Lower leg skin (tissue), 4 donors: Measurements from ENCODE around the gene P3H3. TPM values are rescaled to one million over a fixed set of nuclear protein-coding genes. Genes with fewer than 3 reads are reported as not detected.

Experiments used
- DNase-seq, 2 donors: peaks; one replicate each; pipeline ENCODE4 v3.0.0-alpha.2; 2019; ENCODE audit warnings: low spot score in 2 of 2
- H3K4me3 ChIP-seq: fragments of 200-600 bp; sonication (generic); 2 replicates; pipeline ENCODE4 v1.5.1; 2017; ENCODE audit warnings: mild to moderate bottlenecking, low read depth; ENCODE audit not compliant: poor library complexity, severe bottlenecking
- POLR2A ChIP-seq, 2 donors: fragments of 450-650 bp; IDR thresholded peaks; one replicate each; pipeline ENCODE4 v1.6.1; 2016 to 2017; ENCODE audit warnings: antibody characterized with exemption in 2 of 2, mild to moderate bottlenecking in 1 of 2, moderate library complexity in 1 of 2
- WGBS, 2 donors: methylation state at CpG; one replicate each; pipeline ENCODE4 v1.1.5; 2018; 5-methylcytosine and 5-hydroxymethylcytosine counted together
- intact Hi-C: fragments of 100-400 bp; cut with DNase I; formaldehyde crosslinking; loops from one replicate; pipeline ENCODE4 v1.15.0; 2023; ENCODE audit warnings: low total_unique reads
- total RNA-seq, 4 donors: library from RNA; depleted of rRNA; stranded (reverse); fragments of >200 nt; gene quantifications; one replicate each; pipeline ENCODE4 v1.1.0, GENCODE V29; 2016
- TF ChIP-seq, protein P1 (sequence below), 3 donors: fragments of 450-650 bp; IDR thresholded peaks; one replicate each; pipeline ENCODE4 v1.5.1; 2016; ENCODE audit warnings: antibody characterized with exemption in 3 of 3, mild to moderate bottlenecking in 3 of 3, moderate library complexity in 2 of 3

P3H3 gene
- total RNA-seq, 4 donors from 2014 or later = 8.8 to 18.2 (median 11.8) TPM

DNA sequence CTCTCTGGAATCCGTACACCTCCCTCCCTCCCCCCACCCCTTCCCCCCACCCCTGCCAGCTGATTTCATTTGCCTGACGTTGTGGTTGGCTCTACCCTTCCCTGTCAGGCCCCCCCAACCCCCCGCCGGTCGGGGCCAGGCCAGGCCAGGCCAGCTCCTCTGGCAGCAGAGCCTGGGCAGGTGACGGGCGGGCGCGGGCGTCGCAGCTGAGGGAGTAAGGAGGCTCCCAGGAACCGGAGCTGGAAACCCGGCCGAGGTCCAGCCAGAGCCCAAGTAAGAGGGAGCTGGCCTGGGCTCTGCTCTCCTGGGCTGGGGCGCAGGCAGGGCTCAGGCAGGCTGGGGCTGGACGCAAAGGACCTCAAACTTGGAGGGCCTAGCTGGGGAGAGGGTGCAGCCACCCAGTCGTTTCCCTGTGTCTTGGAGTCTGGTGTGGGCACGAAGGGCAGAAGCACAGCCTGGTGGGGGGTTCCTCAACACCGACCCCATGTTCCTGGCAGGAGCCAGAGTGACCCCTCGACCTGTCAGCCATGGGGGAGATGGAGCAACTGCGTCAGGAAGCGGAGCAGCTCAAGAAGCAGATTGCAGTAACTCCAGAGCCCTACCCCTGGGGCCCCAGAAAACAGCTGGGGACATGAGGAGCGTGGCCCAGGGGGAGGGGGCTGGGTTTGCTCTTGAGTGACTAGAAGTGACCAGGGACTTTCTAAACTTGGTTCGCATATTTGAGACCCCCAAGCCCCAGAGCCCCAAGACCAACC, 12.7 kb downstream of the P3H3 start, which contains the start of gene GNB3:
Gene GNB3 (plus strand): TSS at position 165 of the 755 bp plus-strand sequence. CDS start 363 bp downstream, at position 528.
- DNase-seq = no peak
- no peak for TF ChIP-seq POLR2A (IDR thresholded peaks at IDR 0.05)
- TF ChIP-seq, protein P1, sequence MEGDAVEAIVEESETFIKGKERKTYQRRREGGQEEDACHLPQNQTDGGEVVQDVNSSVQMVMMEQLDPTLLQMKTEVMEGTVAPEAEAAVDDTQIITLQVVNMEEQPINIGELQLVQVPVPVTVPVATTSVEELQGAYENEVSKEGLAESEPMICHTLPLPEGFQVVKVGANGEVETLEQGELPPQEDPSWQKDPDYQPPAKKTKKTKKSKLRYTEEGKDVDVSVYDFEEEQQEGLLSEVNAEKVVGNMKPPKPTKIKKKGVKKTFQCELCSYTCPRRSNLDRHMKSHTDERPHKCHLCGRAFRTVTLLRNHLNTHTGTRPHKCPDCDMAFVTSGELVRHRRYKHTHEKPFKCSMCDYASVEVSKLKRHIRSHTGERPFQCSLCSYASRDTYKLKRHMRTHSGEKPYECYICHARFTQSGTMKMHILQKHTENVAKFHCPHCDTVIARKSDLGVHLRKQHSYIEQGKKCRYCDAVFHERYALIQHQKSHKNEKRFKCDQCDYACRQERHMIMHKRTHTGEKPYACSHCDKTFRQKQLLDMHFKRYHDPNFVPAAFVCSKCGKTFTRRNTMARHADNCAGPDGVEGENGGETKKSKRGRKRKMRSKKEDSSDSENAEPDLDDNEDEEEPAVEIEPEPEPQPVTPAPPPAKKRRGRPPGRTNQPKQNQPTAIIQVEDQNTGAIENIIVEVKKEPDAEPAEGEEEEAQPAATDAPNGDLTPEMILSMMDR (IDR thresholded peaks at IDR 0.05) = no peak
- 68 to 78% methylated on average over 19 to 21 of the region's 24 CpGs for WGBS, 2 donors
- H3K4me3 ChIP-seq = no peak within 1 kb of the TSS
- intact Hi-C loops = no loop called here

DNA sequence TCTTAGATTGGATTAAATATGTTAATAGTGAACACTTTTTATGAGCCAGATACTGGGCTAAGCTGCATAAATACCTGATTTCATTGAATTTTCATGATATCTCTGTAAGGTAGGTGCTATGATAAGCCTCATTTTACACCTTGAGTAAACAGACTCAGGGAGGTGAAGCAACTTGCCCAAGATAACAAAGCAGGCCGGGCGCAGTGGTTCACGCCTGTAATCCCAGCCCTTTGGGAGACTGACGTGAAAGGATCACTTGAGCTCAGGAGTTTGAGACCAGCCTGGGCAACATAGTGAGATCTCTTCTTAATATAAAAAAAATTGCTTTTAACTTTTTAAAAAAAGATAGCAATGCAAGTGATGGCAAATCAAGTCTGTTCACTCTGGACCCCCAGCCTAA, 13.9 kb downstream of the P3H3 start:
- TF ChIP-seq, protein P1 (IDR thresholded peaks at IDR 0.05) = no peak
- TF ChIP-seq POLR2A (IDR thresholded peaks at IDR 0.05) = no peak
- DNase-seq = no peak
- no peak overlapping the region for H3K4me3 ChIP-seq
- intact Hi-C loops = no loop called here
- WGBS, 2 donors = 89 to 92% methylated on average over 4 of the region's 4 CpGs

DNA sequence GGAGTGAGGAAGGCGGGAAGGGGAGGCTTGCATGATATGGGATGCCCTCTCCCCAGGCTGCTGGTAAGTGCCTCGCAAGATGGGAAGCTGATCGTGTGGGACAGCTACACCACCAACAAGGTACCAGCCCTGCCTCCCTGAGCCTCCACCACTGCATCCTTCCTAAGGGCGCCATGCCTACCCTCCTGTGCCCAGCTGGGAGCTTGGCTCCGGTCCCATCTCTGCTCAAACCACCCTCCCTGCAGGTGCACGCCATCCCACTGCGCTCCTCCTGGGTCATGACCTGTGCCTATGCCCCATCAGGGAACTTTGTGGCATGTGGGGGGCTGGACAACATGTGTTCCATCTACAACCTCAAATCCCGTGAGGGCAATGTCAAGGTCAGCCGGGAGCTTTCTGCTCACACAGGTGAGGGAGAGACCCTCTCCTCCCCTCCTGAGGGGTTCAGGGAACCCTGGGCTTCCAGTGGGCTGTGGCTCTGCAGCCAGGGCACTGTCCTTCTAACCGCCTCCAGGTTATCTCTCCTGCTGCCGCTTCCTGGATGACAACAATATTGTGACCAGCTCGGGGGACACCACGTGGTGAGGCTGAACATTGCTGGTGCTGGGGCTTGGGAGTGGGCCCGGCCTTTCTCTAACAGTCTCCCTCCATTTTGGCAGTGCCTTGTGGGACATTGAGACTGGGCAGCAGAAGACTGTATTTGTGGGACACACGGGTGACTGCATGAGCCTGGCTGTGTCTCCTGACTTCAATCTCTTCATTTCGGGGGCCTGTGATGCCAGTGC, 15.1 kb downstream of the P3H3 start:
- TF ChIP-seq POLR2A (IDR thresholded peaks at IDR 0.05) = no peak
- TF ChIP-seq, protein P1 (IDR thresholded peaks at IDR 0.05) = no peak
- intact Hi-C loops = no loop called here
- no peak for DNase-seq
- WGBS, 2 donors = 80 to 83% methylated on average over 16 of the region's 16 CpGs
- H3K4me3 ChIP-seq = no peak overlapping the region

- 89 to 90% methylated on average over 17 of the region's 17 CpGs for WGBS, 2 donors
- no peak for DNase-seq
- intact Hi-C loops = no loop called here
- TF ChIP-seq, protein P1 (IDR thresholded peaks at IDR 0.05) = no peak
- no peak for TF ChIP-seq POLR2A (IDR thresholded peaks at IDR 0.05)
- H3K4me3 ChIP-seq = no peak overlapping the region
These were observed 17.2 kb downstream of the P3H3 start for GRCh38 chr12:6845395-6845794.

GRCh38 chr12:6846316-6846869, 18.2 kb downstream of the P3H3 start:
- WGBS, 2 donors = 84 to 88% methylated on average over 7 of the region's 7 CpGs
- TF ChIP-seq POLR2A (IDR thresholded peaks at IDR 0.05) = no peak
- TF ChIP-seq, protein P1 (IDR thresholded peaks at IDR 0.05) = no peak
- intact Hi-C loops = no loop called here
- no peak for DNase-seq
- no peak overlapping the region for H3K4me3 ChIP-seq
